K562 (cell line): ENCODE results near the gene PPARGC1A. TPM values are rescaled to one million over a fixed set of nuclear protein-coding genes. Genes with fewer than 3 reads are reported as not detected.

Experiments used
- ATAC-seq: fragments of 200-7000 bp; cut with Tn5 transposase; 3 replicates; pipeline ENCODE4 v1.9.1; 2020; ENCODE audit warnings: moderate library complexity
- BruUV-seq: library from RNA; stranded (reverse); fragments of 400-500 nt; replicated peaks from 2 replicates; lab custom pipeline; 2021; lab: Mats Ljungman, UMichigan
- CTCF ChIA-PET: fragments of 300-600 bp; formaldehyde crosslinking; extraction: SDS; loops from one replicate; lab custom pipeline; 2021; ENCODE audit warnings: low intra/inter-chr PET ratio; lab: Yijun Ruan, JAX
- POLR2A ChIA-PET: fragments of 300-600, 350-650 bp; sonication (Branson Sonifier 250); formaldehyde crosslinking; extraction: SDS; loops from one replicate; lab custom pipeline; 2021; ENCODE audit warnings: antibody characterized with exemption, inconsistent platforms; lab: Yijun Ruan, JAX
- DNase-seq, 4 experiments: peaks; one replicate each; pipeline versions ENCODE4 v3.0.0 to v3.0.0-alpha.2; 2011 to 2018; ENCODE audit warnings: low spot score in 3 of 4, mixed read lengths in 3 of 4; ENCODE audit errors: extremely low read depth in 1 of 4
- FAIRE-seq: peaks from 2 replicates; lab custom pipeline; 2011; peaks lifted over from hg19 to GRCh38; lab: Jason Lieb, UNC
- H2AFZ ChIP-seq: 2 replicates; pipeline ENCODE4 v1.6.0; 2011; ENCODE audit warnings: low read depth, low read length, control low read depth, inconsistent platforms
- H3K27ac ChIP-seq: fragments of 200-600 bp; 3 replicates; pipeline ENCODE4 v1.8.0; 2011; ENCODE audit warnings: low read depth, mild to moderate bottlenecking, control low read depth, inconsistent platforms, low read length, moderate library complexity, mixed read lengths; ENCODE audit errors: extremely low read depth
- H3K27me3 ChIP-seq, 2 experiments: fragments of 300-600 bp in 1 of 2; 2 replicates in 1 of 2; 3 replicates in 1 of 2; pipeline versions ENCODE4 v1.6.0 to v1.8.0; 2011; ENCODE audit warnings: inconsistent platforms in 2 of 2, low read length in 2 of 2, mild to moderate bottlenecking in 1 of 2, mixed read lengths in 1 of 2, moderate library complexity in 1 of 2; ENCODE audit not compliant: control insufficient read depth in 2 of 2, insufficient read depth in 2 of 2
- H3K36me3 ChIP-seq: fragments of 300-600 bp; 3 replicates; pipeline ENCODE4 v1.8.0; 2011; ENCODE audit warnings: mild to moderate bottlenecking, low read length, inconsistent platforms; ENCODE audit not compliant: control insufficient read depth, insufficient read depth
- H3K4me1 ChIP-seq, 2 experiments: fragments of 200-600 bp in 1 of 2; replicated peaks in 1 of 2; 2 replicates in 1 of 2; 3 replicates in 1 of 2; pipeline versions ENCODE4 v1.5.1 to v1.8.0; 2011; ENCODE audit warnings: inconsistent platforms in 2 of 2, low read length in 2 of 2, mild to moderate bottlenecking in 1 of 2, mixed read lengths in 1 of 2, moderate library complexity in 1 of 2; ENCODE audit not compliant: control insufficient read depth in 2 of 2, insufficient read depth in 2 of 2
- H3K4me2 ChIP-seq: 2 replicates; pipeline ENCODE4 v1.6.1; 2011; ENCODE audit warnings: low read length, control low read depth, inconsistent platforms, mixed read lengths; ENCODE audit not compliant: insufficient read depth
- H3K4me3 ChIP-seq: fragments of 200-600 bp; sonication (generic), shearing (Covaris generic); 2 replicates; pipeline ENCODE4 v1.5.1; 2016; ENCODE audit warnings: control low read depth, inconsistent platforms
- H3K79me2 ChIP-seq: fragments of 200-600 bp; 3 replicates; pipeline ENCODE4 v1.8.0; 2011; ENCODE audit warnings: low read length, inconsistent platforms; ENCODE audit not compliant: control insufficient read depth, insufficient read depth
- H3K9ac ChIP-seq, 2 experiments: 2 replicates each; pipeline versions ENCODE4 v1.6.0 to v1.6.1; 2011; ENCODE audit warnings: low read depth in 2 of 2, low read length in 2 of 2, control low read depth in 1 of 2, inconsistent platforms in 1 of 2, mild to moderate bottlenecking in 1 of 2, mixed read lengths in 1 of 2; ENCODE audit not compliant: insufficient read depth in 1 of 2
- H3K9me1 ChIP-seq: one replicate; pipeline ENCODE4 v1.6.0; 2011; ENCODE audit warnings: inconsistent platforms, mild to moderate bottlenecking, low read length, moderate library complexity; ENCODE audit not compliant: control insufficient read depth, insufficient read depth
- H3K9me3 ChIP-seq: replicated peaks from 2 replicates; pipeline ENCODE4 v1.5.1; 2011; ENCODE audit warnings: low read depth, low read length, inconsistent platforms; ENCODE audit not compliant: control insufficient read depth, insufficient read depth
- H4K20me1 ChIP-seq: replicated peaks from 2 replicates; pipeline ENCODE4 v1.6.1; 2011; ENCODE audit warnings: low read length, inconsistent platforms, mixed read lengths; ENCODE audit not compliant: control insufficient read depth, insufficient read depth
- EZH2 ChIP-seq: IDR thresholded peaks from 2 replicates; pipeline ENCODE4 v1.6.1; 2012; ENCODE audit warnings: low read depth, mild to moderate bottlenecking, inconsistent platforms, low read length, borderline replicate concordance
- JUNB ChIP-seq: fragments of 450-650 bp; formaldehyde crosslinking; conservative IDR thresholded peaks from 2 replicates; pipeline ENCODE4 v1.4.0; 2020; ENCODE audit warnings: mild to moderate bottlenecking
- KLF10 ChIP-seq: fragments of 250-450 bp; sonication (Bioruptor Pico); IDR thresholded peaks from 2 replicates; pipeline ENCODE4 v1.6.1; 2021; ENCODE audit warnings: matching md5 sums
- MTA1 ChIP-seq: fragments of 450-650 bp; IDR thresholded peaks from 2 replicates; pipeline ENCODE4 v1.6.1; 2017; ENCODE audit warnings: borderline replicate concordance
- MYC ChIP-seq, 2 experiments: fragments of 250-450 bp in 1 of 2; sonication (Bioruptor Pico) in 1 of 2; IDR thresholded peaks; 2 replicates each; pipeline versions ENCODE4 v1.5.1 to v1.6.1; 2012 to 2021; ENCODE audit warnings: low read depth in 2 of 2, borderline replicate concordance in 1 of 2, improper control_type of control experiment in 1 of 2, low read length in 1 of 2, mild to moderate bottlenecking in 1 of 2, moderate library complexity in 1 of 2
- POLR3A ChIP-seq: IDR thresholded peaks from 2 replicates; pipeline ENCODE4 v1.6.1; 2011; ENCODE audit warnings: borderline replicate concordance, mild to moderate bottlenecking, moderate library complexity; ENCODE audit not compliant: insufficient read length, insufficient read depth; ENCODE audit errors: extremely low read depth
- PTTG1 ChIP-seq: fragments of 450-650 bp; IDR thresholded peaks from 2 replicates; pipeline ENCODE4 v1.6.1; 2016; ENCODE audit warnings: low read depth, mild to moderate bottlenecking, missing genetic modification characterization, missing compliant biosample characterization
- SAP30 ChIP-seq: fragments of 200-600 bp; sonication (generic); IDR thresholded peaks from 2 replicates; pipeline ENCODE4 v1.6.1; 2012; ENCODE audit warnings: borderline replicate concordance, low read depth, mild to moderate bottlenecking, moderate library complexity, low read length, control low read depth, inconsistent platforms; ENCODE audit not compliant: insufficient read depth, poor library complexity, severe bottlenecking
- ZNF408 ChIP-seq: fragments of 250-450 bp; sonication (Bioruptor Pico); IDR thresholded peaks from 2 replicates; pipeline ENCODE4 v1.4.0; 2020; ENCODE audit warnings: low read depth, mild to moderate bottlenecking, moderate library complexity
- ZNF561 ChIP-seq: fragments of 450-650 bp; formaldehyde crosslinking; conservative IDR thresholded peaks from 2 replicates; pipeline ENCODE4 v1.4.0; 2020; ENCODE audit warnings: mild to moderate bottlenecking, moderate library complexity
- WGBS: fragments of 100-300 bp; shearing (Covaris generic); methylation state at CpG from one replicate; pipeline ENCODE4 v1.1.6; 2016; ENCODE audit warnings: low coverage, mixed read lengths; ENCODE audit not compliant: insufficient coverage; ENCODE audit errors: missing lambda C conversion rate; 5-methylcytosine and 5-hydroxymethylcytosine counted together
- in situ Hi-C: fragments of 300-500 bp; cut with MboI; formaldehyde crosslinking; loops from 4 replicates; pipeline ENCODE4 v1.15.0; 2018; ENCODE audit warnings: inconsistent platforms, mixed read lengths
- intact Hi-C: fragments of 100-400 bp; cut with micrococcal nuclease; formaldehyde crosslinking; loops from 2 replicates; pipeline ENCODE4 v1.14.2; 2022
- polyA plus RNA-seq, 8 experiments: library from polyadenylated mRNA; depleted of rRNA in 4 of 8; stranded (reverse) in 5 of 8; unstranded in 3 of 8; fragments of >200 nt; fragmentation: Nextera tagmentation in 2 of 8; fragmentation: Illumina TruSeq in 1 of 8; extraction: Ambion mirVana in 2 of 8; extraction: Trizol in 1 of 8; gene quantifications; 2 replicates each; pipeline versions ENCODE4 v1.2.1 to v1.2.3, GENCODE V29; 2011 to 2014; ENCODE audit warnings: inconsistent platforms in 1 of 8, missing spikeins in 1 of 8
- total RNA-seq, 7 experiments: library from RNA; depleted of rRNA in 6 of 7; stranded (reverse); fragments of >200 nt in 6 of 7; fragmentation: Illumina TruSeq in 2 of 7; extraction: Trizol in 2 of 7; gene quantifications; 2 replicates each; pipeline versions ENCODE4 v1.2.1 to v1.2.3, GENCODE V29; 2011 to 2021; ENCODE audit warnings: low replicate concordance in 1 of 7
- TF ChIP-seq, protein P1 (sequence below): fragments of 250-450 bp; sonication (Bioruptor Pico); IDR thresholded peaks from 2 replicates; pipeline ENCODE4 v1.4.0; 2020

PPARGC1A gene
- total and polyA plus RNA-seq, 9 of the 15 experiments (the other 6 are each of a cell fraction or from before 2014, with no cell fraction given), result 0.02 TPM; not detected in 8

DNA sequence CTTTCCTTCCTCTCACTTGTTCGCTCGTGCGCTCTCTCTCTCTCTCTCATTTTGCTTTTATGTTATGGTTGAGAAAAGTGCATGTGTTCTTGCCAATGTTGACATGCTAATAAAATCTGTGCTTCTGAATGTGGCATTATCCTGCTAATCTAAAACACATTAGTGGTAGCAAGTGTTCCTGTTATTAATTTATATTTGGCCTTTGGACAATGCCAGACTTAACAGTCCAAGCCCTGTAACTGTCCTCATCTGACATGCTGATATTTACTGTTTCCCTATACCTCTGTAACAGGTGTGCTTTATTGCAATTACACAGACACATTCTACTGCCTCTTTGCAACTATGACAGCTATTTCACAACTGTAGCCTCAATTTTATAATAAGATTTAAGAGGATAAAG lies 2.7 kb downstream of the PPARGC1A start:
- no TSS peak for BruUV-seq
- DNase-seq, result no peak
- Histone ChIP-seq H3K79me2 (no peaks in the 10 kb centered on the region), H3K9me3 (no peaks in the 10 kb centered on the region), H3K27ac (no peak overlapping the region), H3K9ac (no peak overlapping the region), H3K9me1 (no peaks in the 10 kb centered on the region), H3K36me3 (no peaks in the 10 kb centered on the region)
- 0% methylated on average over 3 of the region's 3 CpGs for WGBS
- intact Hi-C loops (no loop called here), in situ Hi-C loops (no loop called here)
- POLR2A ChIA-PET, result no interaction called here
- TF ChIP-seq EZH2, result no peak
- TF ChIP-seq ZNF561 (CRISPR knock-in tag), result no peak
- no peak for TF ChIP-seq POLR3A
- TF ChIP-seq, all 486 proteins: peak for 0
- H3K4me3 ChIP-seq, result no peak overlapping the region
- H3K4me2 ChIP-seq, result no peak overlapping the region
- CTCF ChIA-PET, result no interaction called here
- no peak overlapping the region for H2AFZ ChIP-seq
- H3K27me3 ChIP-seq, result no peaks in the 10 kb centered on the region
- FAIRE-seq (no peak), ATAC-seq (no peak)
- H3K4me1 ChIP-seq, result no peaks in the 10 kb centered on the region
- H4K20me1 ChIP-seq, result no peaks in the 10 kb centered on the region

DNA sequence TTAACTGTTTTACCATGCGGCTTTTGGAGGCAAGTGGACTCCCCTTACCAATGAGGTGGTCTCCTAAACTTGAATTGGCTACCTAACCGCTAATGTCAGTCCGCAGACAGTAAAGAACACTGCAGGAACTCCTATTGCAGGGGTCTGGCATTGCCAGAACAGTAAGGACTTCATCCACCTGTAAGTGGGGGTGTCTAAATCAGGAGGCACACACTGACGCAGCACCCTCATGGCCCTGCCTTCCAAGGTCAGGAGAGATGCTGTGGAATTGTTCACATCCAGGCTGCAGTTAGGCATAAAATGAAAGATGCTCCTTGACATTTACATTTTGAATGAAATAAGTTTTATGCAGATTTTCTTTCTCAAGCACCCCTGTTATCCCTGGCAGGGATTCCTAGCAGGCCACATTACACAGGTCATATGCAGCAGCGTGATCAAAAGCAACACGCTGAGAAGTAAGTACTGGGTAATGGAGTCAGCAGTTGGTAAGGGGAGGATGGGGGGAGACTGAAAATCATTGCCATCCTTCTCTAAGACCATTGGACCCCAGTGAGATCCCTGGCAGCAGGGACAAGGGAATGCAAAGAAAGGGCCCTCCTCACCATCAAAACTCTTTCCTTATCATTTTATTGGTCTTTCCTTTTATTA lies 3.8 kb downstream of the PPARGC1A start:
- Histone ChIP-seq H3K4me3 (no peak overlapping the region), H2AFZ (no peak overlapping the region), H3K79me2 (no peaks in the 10 kb centered on the region), H3K27me3 (no peaks in the 10 kb centered on the region), H3K4me2 (no peak overlapping the region), H4K20me1 (no peaks in the 10 kb centered on the region), H3K4me1 (no peaks in the 10 kb centered on the region), H3K36me3 (no peaks in the 10 kb centered on the region), H3K9me3 (no peaks in the 10 kb centered on the region), H3K9me1 (no peaks in the 10 kb centered on the region), H3K27ac (no peak overlapping the region), H3K9ac (no peak overlapping the region)
- intact Hi-C loops (no loop called here), in situ Hi-C loops (no loop called here)
- WGBS, result 2% methylated on average over 6 of the region's 6 CpGs
- no peak for DNase-seq
- no TSS peak for BruUV-seq
- ChIA-PET CTCF (no interaction called here), POLR2A (no interaction called here)
- FAIRE-seq, result no peak
- no peak for ATAC-seq
- TF ChIP-seq MTA1 (no peak), KLF10 (CRISPR knock-in tag) (no peak), PTTG1 (no peak), MYC (IDR thresholded peaks at IDR 0.05; ENCODE audit: low read depth, low read length) (no peak), MYC (CRISPR knock-in tag; IDR thresholded peaks at IDR 0.05; ENCODE audit: borderline replicate concordance, low read depth) (no peak), SAP30 (no peak), ZNF408 (CRISPR knock-in tag) (no peak), JUNB (CRISPR knock-in tag) (no peak)
- TF ChIP-seq, protein P1, sequence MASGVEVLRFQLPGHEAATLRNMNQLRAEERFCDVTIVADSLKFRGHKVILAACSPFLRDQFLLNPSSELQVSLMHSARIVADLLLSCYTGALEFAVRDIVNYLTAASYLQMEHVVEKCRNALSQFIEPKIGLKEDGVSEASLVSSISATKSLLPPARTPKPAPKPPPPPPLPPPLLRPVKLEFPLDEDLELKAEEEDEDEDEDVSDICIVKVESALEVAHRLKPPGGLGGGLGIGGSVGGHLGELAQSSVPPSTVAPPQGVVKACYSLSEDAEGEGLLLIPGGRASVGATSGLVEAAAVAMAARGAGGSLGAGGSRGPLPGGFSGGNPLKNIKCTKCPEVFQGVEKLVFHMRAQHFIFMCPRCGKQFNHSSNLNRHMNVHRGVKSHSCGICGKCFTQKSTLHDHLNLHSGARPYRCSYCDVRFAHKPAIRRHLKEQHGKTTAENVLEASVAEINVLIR, result no peak
